GM19351 (cell line): ENCODE results near the gene STIP1.

Source experiments
- ATAC-seq: cut with Tn5 transposase; IDR thresholded peaks from one replicate; pipeline ENCODE4 v1.9.1; 2021; ENCODE audit warnings: mild to moderate bottlenecking, moderate library complexity; ENCODE audit not compliant: unreplicated experiment

STIP1 gene

GRCh38 chr11:64248578-64248977 lies 62.6 kb downstream of the STIP1 start:
- no peak for ATAC-seq

DNA sequence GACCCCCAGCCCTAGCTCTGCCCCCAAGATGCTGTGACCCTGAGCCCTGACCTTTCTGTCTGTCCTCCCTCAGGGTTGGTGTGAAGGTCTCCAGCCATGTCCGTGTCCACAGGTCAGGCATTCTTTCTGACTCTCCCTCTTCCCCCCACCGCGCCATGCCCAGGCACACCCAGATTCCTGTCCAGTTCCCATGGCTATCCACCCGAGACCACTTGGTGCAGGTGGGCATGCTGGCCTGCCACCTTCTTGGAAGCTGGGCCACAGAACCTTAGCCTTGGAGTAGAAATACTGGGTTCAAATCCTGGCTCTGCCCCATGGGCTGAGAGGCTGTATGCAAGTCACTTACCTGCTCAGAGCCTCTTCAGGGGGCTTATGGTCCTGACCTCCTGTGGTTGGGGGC lies 63.1 kb downstream of the STIP1 start:
- no peak for ATAC-seq

- ATAC-seq = no peak
These were observed 63.8 kb downstream of the STIP1 start for GRCh38 chr11:64249563-64250414.

GRCh38 chr11:64250415-64251015 lies 64.5 kb downstream of the STIP1 start:
- ATAC-seq = no peak

DNA sequence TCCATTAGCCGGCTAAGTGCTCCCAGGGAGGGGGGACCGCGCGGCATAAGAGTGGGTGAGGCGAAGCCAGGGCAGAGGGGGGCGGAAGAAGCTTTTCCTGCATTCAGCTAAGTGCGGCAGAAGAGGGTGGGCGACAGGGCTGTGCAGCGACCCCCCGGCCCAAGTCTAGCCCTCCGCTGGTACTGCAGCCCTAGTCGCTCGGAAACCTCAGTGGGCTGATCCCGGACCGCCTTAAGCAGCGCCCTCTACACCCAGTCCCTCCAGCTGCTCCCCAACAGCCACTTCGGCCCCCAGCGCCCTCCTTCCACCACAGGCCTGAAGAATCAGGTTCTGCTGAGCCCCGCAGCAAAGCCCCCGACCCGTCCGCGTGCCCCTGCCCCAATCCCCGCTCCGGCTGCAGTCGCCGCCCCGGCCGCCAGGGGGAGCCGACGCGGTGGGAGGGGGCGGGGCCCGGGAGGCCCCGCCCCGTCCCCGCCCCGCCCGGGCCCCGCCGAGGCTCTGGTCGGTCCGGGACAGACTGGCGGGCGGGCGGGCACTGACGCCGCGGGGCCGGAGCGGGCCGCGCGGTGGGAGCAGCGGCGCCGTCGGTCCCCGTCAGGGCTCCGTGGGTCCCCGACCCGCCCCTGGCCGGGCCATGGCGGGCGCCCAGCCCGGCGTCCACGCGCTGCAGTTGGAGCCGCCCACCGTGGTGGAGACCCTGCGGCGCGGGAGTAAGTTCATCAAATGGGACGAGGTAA lies 65.2 kb downstream of the STIP1 start, which contains the start of gene PLCB3:
Gene PLCB3 (plus strand): TSS at position 515 of the 737 bp plus-strand sequence. CDS start 120 bp downstream, at position 635.
- peak; percentile 53 for ATAC-seq

- no peak for ATAC-seq
These were observed 65.7 kb downstream of the STIP1 start for GRCh38 chr11:64251753-64252002.

GRCh38 chr11:64252003-64252872 lies 66.3 kb downstream of the STIP1 start:
- no peak for ATAC-seq

- no peak for ATAC-seq
These were observed 67.1 kb downstream of the STIP1 start for GRCh38 chr11:64253043-64253442.

DNA sequence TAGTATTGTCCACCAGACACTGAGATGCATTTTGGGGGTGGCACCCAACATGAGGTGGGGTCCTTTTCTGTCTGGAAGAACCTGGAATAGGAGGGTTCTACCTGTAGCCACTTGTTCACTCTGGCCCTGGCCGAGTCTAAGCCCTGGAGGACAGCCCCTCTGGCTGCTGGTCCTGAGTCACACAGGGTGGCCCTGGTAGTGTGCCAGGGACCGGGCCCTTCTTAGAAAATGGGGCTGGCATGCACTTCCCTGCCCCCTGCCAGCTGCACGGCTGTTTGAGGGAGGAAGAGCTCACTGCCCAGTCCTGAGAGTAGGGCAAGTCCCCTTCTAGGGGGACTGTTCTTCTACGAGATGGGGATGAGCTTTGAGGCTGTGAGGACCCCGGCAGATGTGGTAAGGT lies 67.5 kb downstream of the STIP1 start:
- ATAC-seq = no peak
